GM19468 (cell line): ENCODE data around the gene TTC4.
"Not testable (repeated sequence)": the region's sequence is repeated elsewhere in the genome, so short reads cannot be mapped to it uniquely, and the experiment has no call there.

Experiments
- ATAC-seq: cut with Tn5 transposase; IDR thresholded peaks from one replicate; pipeline ENCODE4 v1.9.1; 2021; ENCODE audit warnings: mild to moderate bottlenecking, moderate library complexity, moderate number of reproducible peaks; ENCODE audit not compliant: unreplicated experiment; ENCODE audit errors: extremely low read depth

TTC4 gene

DNA sequence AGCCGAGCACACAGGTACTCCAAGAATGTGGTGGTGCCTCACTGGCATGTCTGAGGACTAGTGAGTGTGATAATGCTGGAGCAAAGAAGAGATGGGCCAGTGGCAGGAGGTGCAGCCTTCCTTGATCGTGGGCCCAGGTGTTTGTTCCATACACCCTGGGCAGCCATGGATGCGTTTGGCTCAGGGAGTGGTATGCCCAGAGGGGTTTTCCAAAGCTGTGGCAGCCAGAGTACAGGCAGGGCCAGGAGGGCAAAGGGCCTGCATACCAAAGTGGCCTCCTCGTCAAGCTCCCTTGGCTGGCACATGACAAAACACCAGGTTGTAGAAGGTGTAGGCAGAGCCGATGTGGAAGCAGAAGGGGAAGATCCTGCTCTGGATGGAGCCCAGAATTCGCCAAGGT, 29.6 kb downstream of the TTC4 start:
- no peak for ATAC-seq

GRCh38 chr1:54745864-54746263, 30.2 kb downstream of the TTC4 start:
- no peak for ATAC-seq

- no peak for ATAC-seq
Measured at GRCh38 chr1:54748094-54748835, 32.6 kb downstream of the TTC4 start.

DNA sequence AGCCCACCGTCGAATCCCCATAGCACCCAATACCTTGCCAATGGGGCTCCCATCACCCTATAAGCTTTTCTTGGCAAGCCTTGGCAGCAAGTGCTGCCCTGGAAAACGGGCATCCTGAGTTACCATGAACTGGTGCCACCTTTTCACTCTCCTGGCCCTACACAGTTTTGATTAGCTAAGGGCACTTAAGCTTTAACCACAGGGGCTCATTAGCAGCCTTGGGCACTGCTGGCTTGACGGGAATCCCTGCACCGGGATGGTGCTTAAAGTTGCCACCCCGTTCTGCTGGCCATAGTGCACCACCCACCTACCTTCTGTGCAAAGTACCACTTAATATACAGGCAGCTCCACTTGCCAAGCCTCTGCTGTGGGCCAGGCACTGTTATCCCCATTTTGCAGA, 34.9 kb downstream of the TTC4 start:
- no peak for ATAC-seq

DNA sequence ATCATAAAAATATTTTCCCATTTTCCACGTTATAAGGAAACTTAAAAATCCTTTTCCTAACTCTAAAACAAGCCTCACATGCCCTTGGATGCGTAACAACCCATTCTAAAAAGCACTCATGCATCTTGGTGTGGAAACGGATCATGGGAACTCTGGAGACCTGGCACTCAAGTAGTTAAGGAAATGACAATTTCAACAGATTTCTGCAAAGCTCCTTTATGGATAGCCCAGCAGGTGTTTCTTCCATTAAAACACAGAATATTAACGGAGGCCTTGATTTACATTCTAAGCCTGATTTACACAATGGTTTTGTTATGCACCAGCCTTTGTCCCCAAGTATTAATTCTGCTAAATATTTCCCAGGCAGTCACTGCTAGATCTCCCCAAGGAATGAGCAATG, 35.8 kb downstream of the TTC4 start:
- no peak for ATAC-seq

- no peak for ATAC-seq
Measured at GRCh38 chr1:54754045-54754444, 38.4 kb downstream of the TTC4 start.

- ATAC-seq: no peak
Measured at GRCh38 chr1:54754486-54755285, 39.0 kb downstream of the TTC4 start.

GRCh38 chr1:54757833-54758232, 42.2 kb downstream of the TTC4 start:
- no peak for ATAC-seq

DNA sequence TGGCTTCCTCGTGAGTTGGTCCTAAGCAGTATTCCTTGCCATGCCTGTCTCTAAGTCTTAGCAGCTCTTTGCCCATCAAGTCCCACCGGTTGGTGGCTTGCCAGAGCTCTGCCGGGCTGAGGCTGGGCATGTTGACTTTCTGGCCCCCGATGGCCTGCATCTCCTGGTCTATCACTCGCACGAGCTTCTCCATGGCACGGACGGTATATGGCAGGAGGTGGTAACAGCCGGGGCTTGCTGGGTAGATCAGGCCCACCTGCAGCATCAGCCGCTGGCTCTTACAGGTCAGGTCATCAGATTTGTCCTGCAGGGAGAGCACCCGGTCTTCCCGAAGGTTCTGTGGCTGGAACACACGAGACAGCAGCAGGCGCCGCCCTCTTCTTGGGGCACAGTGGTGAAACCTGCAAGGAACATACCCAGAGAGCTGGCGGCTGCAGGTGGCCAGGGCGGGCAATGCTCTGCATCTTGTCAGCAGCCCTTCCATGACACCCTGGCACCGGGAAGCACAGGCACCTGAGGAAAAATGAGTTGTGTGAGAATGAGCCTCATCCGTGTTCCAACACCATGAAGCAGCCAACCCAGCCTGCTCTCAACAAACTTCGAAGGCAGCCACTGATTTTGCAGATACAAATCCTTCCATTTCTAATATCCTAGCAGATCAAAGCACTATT, 43.2 kb downstream of the TTC4 start:
- ATAC-seq: no peak

GRCh38 chr1:54763816-54764132, 48.1 kb downstream of the TTC4 start:
- no peak for ATAC-seq

DNA sequence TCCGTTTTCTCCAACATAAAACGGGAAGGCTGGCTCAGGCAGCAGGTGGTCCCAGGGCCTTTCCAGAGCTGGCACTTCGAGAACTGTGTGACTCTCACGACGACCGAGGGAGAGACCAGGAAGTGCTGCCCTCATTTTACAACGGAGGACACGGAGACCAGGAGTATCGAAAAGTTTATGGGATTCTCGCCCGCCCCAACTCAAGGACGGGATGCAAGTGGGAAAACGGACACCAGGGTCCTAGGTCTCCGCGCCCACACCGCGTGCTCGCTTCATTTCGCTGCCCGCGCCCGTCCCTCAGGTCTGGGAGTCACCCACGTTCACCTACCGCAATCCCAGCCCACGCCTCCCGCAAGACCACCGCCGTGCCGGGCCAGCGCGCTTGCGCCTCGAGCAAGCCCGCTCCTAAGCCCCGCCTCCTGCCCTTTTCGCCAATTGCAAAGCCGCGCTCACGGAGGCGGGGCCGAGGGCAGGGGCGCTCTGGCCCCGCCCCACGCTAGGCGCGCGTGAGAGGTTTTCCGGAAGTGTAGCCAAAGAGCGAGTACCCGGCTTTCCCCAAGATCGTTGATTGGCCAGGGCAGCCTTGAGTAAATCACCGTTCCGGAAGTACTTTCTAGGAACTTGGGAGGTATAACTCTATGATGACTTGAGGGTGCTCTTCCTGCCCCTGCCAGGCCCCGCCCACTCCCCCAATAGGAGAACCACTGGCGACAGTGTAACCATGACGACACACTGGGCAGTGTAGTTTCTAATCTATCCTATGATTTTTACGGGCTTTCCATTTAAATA, 48.7 kb downstream of the TTC4 start, which contains the start of gene PARS2:
Gene PARS2, minus strand, starts transcription at position 391 of the 789 bp plus-strand sequence. CDS start 5,362 bp downstream, outside the sequence.
- ATAC-seq: peak; percentile 99

DNA sequence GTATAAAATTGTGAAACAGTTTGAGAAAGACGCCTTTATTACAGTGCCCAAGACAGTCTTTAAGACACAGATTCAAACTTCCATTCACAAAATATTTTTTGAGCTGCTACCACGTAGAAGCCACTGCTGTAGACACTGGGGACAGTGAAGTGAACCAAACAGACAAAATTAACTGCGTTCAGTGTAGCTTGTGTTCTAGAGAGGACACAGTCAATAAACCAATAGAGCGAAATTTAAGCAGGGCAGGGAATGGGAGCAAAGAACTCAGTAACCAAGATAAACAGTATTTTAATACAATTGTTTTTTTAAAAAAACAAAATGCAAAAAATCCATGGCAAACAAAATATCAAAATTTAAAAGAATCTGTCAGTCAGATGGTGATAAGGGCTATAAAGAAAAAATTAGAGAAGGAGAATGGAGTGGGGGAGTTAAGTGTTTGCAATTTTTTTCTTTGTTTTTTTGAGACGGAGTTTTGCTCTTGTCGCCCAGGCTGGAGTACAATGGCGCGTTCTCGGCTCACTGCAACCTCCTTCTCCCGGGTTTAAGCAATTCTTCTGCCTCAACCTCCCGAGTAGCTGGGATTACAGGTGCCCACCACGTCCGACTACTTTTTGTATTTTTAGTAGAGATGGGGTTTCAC, 49.4 kb downstream of the TTC4 start:
- ATAC-seq: no peak

DNA sequence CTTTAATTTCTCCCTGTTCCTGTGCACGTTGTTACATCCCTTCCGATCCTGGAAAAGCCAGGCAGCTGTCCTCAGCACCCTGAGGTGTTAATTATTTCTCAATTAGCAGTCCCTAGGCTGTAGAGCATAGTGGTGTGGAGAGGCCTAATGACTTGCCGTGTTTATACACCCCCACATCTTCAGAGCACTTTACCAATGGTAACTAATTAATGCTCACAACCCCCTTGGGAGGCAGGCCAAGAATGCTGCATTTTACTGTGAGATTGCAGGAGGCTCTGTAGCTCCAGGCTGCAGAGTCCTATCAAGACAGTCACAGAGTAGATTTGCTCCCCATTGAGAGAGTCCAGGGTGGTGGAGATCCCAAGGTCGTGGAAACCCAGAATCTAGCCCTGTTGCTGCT, 51.1 kb downstream of the TTC4 start:
- no peak for ATAC-seq

GRCh38 chr1:54767526-54767925, 51.9 kb downstream of the TTC4 start:
- no peak for ATAC-seq

- ATAC-seq: no peak
Measured at GRCh38 chr1:54768093-54768492, 52.4 kb downstream of the TTC4 start.

DNA sequence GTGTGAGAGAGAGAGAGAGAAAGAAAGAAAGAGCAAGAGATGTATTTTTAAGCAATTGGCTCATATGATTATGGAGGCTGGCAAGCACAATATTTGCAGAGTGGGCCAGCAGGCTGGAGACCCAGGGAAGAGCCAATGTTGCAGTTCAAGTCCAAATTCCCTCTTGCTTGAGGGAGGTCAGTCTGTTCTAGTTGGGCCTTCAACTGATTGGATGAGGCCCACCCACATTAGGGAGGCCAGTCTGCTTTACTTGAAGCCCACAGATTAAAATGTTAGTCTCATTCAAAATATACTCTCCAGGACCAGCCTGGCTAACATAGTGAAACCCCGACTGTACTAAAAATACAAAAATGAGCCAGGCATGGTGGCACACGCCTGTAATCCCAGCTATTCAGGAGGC, 57.3 kb downstream of the TTC4 start:
- ATAC-seq: no peak

DNA sequence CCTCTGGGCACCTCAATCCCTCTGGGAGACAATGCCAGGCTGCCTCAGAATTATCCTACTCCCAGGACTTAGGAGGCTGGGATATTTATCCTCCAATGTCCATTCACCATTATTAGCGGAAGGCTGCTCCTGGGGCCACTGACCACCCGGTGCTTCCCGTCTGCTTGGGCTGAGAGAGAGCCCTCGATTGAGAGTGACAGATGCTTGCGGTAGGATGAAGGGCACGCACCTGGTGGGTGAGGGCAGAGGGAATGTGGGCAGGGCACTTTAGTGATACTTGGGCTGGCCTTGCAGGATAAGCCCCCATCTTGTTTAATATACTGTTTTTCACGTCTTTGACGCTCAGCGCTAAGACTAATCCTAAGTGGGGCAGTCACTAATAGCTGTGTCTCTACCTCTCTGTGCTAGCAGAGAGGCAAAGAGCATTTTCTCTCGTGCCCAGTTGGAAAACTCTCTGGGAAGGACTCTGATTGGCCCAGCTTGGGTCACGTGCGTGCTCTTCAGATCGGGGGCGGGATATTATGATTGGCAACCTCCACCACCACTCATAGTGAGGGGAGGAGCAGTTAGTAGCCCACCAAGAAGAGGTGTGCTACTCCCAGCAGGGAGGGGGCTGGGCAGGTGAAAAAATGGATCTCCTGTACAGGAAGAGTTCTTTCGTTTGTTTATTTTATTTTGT, 59.3 kb downstream of the TTC4 start:
- ATAC-seq: no peak

DNA sequence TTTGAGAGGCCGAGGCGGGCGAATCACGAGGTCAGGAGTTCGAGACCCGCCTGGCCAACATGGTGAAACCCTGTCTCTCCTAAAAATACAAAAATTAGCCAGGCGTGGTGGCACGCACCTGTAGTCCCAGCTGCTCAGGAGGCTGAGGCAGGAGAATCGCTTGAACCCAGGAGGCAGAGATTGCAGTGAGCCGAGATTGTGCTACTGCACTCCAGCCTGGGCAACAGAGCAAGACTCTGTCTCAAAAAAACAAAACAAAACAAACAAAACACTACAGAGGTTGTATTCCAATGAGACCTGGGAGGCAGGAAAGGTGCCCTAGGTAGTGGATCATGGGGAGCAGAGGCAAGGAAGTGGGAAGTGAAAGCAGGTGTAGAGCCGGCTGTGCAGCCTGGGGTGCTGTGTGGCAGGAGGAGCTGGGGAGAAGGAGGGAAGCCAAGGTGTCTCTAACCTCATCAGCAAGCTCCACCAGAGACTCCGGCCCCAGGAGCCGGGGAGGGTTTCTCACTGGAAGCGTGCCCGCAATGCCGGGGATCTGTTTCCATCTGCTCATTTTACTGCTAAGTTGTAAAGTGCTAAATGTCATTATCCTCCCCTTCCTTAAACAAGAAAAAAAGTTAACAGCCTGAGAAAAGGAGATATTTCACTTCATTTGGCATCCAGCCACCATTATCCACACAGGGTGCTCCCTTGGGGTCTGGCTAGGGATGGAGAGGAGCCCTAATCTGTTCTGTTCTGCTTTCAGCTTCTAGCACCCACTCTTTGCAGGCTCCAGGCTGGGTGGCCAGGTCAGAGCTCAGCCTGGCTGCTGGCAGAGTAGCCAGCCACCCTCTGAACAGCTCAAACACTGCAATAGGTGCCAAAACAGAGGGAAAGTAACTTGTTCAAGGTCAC, 60.4 kb downstream of the TTC4 start:
- ATAC-seq: not testable (repeated sequence)
